ENCODE results near the gene MPV17. TPM values are rescaled to one million over a fixed set of nuclear protein-coding genes. Genes with fewer than 3 reads are reported as not detected.
A peak's percentile ranks its signal among the peaks of the same experiment; 100 is the strongest.
"Not testable (repeated sequence)": the region's sequence is repeated elsewhere in the genome, so short reads cannot be mapped to it uniquely, and the experiment has no call there.

Gene MPV17
- polyA plus RNA-seq, 1 donor (not counting 4 experiments of a cell fraction or from before 2014, with no cell fraction given), result 125 TPM

- Histone ChIP-seq H3K9ac (ENCODE audit: control insufficient read depth, extremely low read depth, insufficient read depth, low read length) (no peak overlapping the region), H3K27ac (ENCODE audit: control insufficient read depth, insufficient read depth, low read length) (no peak overlapping the region), H3K9me1 (ENCODE audit: control insufficient read depth, extremely low read depth, insufficient read depth, low read length) (no peaks in the 10 kb centered on the region), H3K27me3 (ENCODE audit: control insufficient read depth, extremely low read depth, insufficient read depth, low read length) (peaks cover 41% of the 10 kb centered on the region), H3K4me3 (ENCODE audit: control insufficient read depth in 2 of 3, extremely low read depth in 1 of 3, insufficient read depth in 2 of 3, low read depth in 1 of 3, low read length in 3 of 3) (no peak overlapping the region), H3K4me1 (ENCODE audit: control insufficient read depth, extremely low read depth, insufficient read depth, low read length) (no peaks in the 10 kb centered on the region), H3K79me2 (ENCODE audit: control insufficient read depth, insufficient read depth, low read length) (no peaks in the 10 kb centered on the region), H3K4me2 (ENCODE audit: control insufficient read depth, extremely low read depth, insufficient read depth, low read depth, low read length) (no peak overlapping the region), H2AFZ (ENCODE audit: control insufficient read depth, low read length) (no peak overlapping the region), H4K20me1 (ENCODE audit: control insufficient read depth, extremely low read depth, insufficient read depth, low read length) (peaks cover 2% of the 10 kb centered on the region), H3K9me3 (ENCODE audit: control insufficient read depth, low read depth, low read length) (no peaks in the 10 kb centered on the region), H3K36me3 (ENCODE audit: control insufficient read depth in 2 of 2, extremely low read depth in 1 of 2, insufficient read depth in 2 of 2, low read length in 2 of 2) (peaks cover 0 to 3% of the 10 kb centered on the region in 2 experiments)
- dilution Hi-C loops (cut with MboI; ENCODE audit: extremely low pct_ligation_motif_present, low sequenced_read_pairs), result no loop called here
- no peak for FAIRE-seq
- TF ChIP-seq EZH2 (IDR thresholded peaks at IDR 0.05; ENCODE audit: low read length), result no peak
- no peak for TF ChIP-seq CTCF (optimal IDR thresholded peaks at IDR 0.05 in 1 of 3, IDR thresholded peaks at IDR 0.05 in 1 of 3, conservative IDR thresholded peaks at IDR 0.05 in 1 of 3; ENCODE audit: extremely low read depth in 1 of 3, insufficient read depth in 2 of 3, low read length in 3 of 3)
- DNase-seq (ENCODE audit: low read depth, low spot score), result no peak
These were observed 18.2 kb downstream of the MPV17 start for GRCh38 chr2:27304488-27305240.

GRCh38 chr2:27303093-27304025 lies 19.5 kb downstream of the MPV17 start:
- no peaks in the 10 kb centered on the region for H3K79me2 ChIP-seq (ENCODE audit: control insufficient read depth, insufficient read depth, low read length)
- H4K20me1 ChIP-seq (ENCODE audit: control insufficient read depth, extremely low read depth, insufficient read depth, low read length), result no peaks in the 10 kb centered on the region
- dilution Hi-C loops (cut with MboI; ENCODE audit: extremely low pct_ligation_motif_present, low sequenced_read_pairs), result no loop called here
- TF ChIP-seq CTCF (optimal IDR thresholded peaks at IDR 0.05 in 1 of 3, IDR thresholded peaks at IDR 0.05 in 1 of 3, conservative IDR thresholded peaks at IDR 0.05 in 1 of 3; ENCODE audit: extremely low read depth in 1 of 3, insufficient read depth in 2 of 3, low read length in 3 of 3) (peak; percentile 49 to 68 (median 64)), EZH2 (IDR thresholded peaks at IDR 0.05; ENCODE audit: low read length) (no peak)
- peak overlapping the region; percentile 84 for H2AFZ ChIP-seq (ENCODE audit: control insufficient read depth, low read length)
- no peaks in the 10 kb centered on the region for H3K9me3 ChIP-seq (ENCODE audit: control insufficient read depth, low read depth, low read length)
- peak overlapping the region; percentile 57 for H3K4me2 ChIP-seq (ENCODE audit: control insufficient read depth, extremely low read depth, insufficient read depth, low read depth, low read length)
- peak overlapping the region in 1 of 3 experiments; percentile 31 for H3K4me3 ChIP-seq (ENCODE audit: control insufficient read depth in 2 of 3, extremely low read depth in 1 of 3, insufficient read depth in 2 of 3, low read depth in 1 of 3, low read length in 3 of 3)
- DNase-seq (ENCODE audit: low read depth, low spot score) (peak; percentile 42), FAIRE-seq (peak; percentile 32)
- no peaks in the 10 kb centered on the region for H3K36me3 ChIP-seq (ENCODE audit: control insufficient read depth in 2 of 2, extremely low read depth in 1 of 2, insufficient read depth in 2 of 2, low read length in 2 of 2)
- no peaks in the 10 kb centered on the region for H3K4me1 ChIP-seq (ENCODE audit: control insufficient read depth, extremely low read depth, insufficient read depth, low read length)
- no peaks in the 10 kb centered on the region for H3K9me1 ChIP-seq (ENCODE audit: control insufficient read depth, extremely low read depth, insufficient read depth, low read length)
- no peak overlapping the region for H3K27ac ChIP-seq (ENCODE audit: control insufficient read depth, insufficient read depth, low read length)
- peaks cover 38% of the 10 kb centered on the region for H3K27me3 ChIP-seq (ENCODE audit: control insufficient read depth, extremely low read depth, insufficient read depth, low read length)
- H3K9ac ChIP-seq (ENCODE audit: control insufficient read depth, extremely low read depth, insufficient read depth, low read length), result no peak overlapping the region

GRCh38 chr2:27300606-27301005 lies 22.3 kb downstream of the MPV17 start:
- H3K27ac ChIP-seq (ENCODE audit: control insufficient read depth, insufficient read depth, low read length); H3K4me1 ChIP-seq (ENCODE audit: control insufficient read depth, extremely low read depth, insufficient read depth, low read length); H2AFZ ChIP-seq (ENCODE audit: control insufficient read depth, low read length); H3K9me3 ChIP-seq (ENCODE audit: control insufficient read depth, low read depth, low read length); H3K4me3 ChIP-seq (ENCODE audit: control insufficient read depth in 2 of 3, extremely low read depth in 1 of 3, insufficient read depth in 2 of 3, low read depth in 1 of 3, low read length in 3 of 3); FAIRE-seq; H3K4me2 ChIP-seq (ENCODE audit: control insufficient read depth, extremely low read depth, insufficient read depth, low read depth, low read length); H3K79me2 ChIP-seq (ENCODE audit: control insufficient read depth, insufficient read depth, low read length); H3K9ac ChIP-seq (ENCODE audit: control insufficient read depth, extremely low read depth, insufficient read depth, low read length); DNase-seq (ENCODE audit: low read depth, low spot score); H3K36me3 ChIP-seq (ENCODE audit: control insufficient read depth in 2 of 2, extremely low read depth in 1 of 2, insufficient read depth in 2 of 2, low read length in 2 of 2); H3K9me1 ChIP-seq (ENCODE audit: control insufficient read depth, extremely low read depth, insufficient read depth, low read length); dilution Hi-C loops (cut with MboI; ENCODE audit: extremely low pct_ligation_motif_present, low sequenced_read_pairs); H4K20me1 ChIP-seq (ENCODE audit: control insufficient read depth, extremely low read depth, insufficient read depth, low read length): not testable (repeated sequence)
- H3K27me3 ChIP-seq (ENCODE audit: control insufficient read depth, extremely low read depth, insufficient read depth, low read length), result peaks cover 10% of the 10 kb centered on the region
